Measurements from ENCODE around the gene POLN.
"Not testable (repeated sequence)": the region's sequence is repeated elsewhere in the genome, so short reads cannot be mapped to it uniquely, and the experiment has no call there.

Gene POLN

DNA sequence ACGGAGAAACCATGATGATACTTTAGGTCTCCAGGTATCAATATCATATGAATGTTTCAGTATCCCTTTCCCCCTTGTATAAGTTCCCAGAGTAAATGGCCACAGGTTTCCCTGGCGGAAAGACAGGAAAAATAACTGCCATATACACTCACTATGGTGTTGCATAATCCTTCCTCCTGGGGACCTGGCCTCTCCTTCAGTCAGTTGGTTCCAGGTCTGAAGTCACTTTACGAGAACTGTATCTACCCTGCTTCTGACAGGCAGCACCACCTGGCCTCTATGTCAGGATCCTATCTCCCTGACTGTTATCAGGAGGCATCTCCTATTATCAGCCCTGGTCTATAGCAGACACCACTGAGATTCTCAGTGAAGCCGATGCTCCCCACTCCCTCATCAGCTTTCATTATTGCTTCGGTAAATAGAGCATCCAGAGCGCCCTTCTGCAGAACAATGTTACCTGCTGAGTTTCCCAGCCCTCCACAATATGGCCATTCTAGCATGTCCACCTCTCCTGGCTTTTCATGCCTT lies 22.6 kb downstream of the POLN start:
- no peak for DNase-seq (ENCODE audit: low spot score)

DNA sequence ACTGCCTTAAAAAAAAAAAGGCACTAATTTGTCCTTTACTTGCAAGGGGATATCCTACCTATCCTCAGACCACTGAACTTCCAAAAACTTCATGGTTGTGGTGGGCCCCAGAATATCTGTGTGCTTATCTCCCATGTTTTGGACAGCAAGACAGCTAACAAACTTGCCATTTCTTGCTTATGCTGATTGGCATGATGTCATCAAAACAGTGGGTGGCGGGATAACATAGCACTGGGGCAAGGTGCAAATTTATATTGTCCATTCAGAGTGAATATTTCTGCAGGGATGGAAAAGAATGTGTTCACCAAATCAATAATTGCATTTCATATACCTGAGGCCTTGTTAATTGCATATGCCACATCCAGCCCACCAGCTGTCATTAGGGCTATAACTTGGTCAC lies 23.5 kb downstream of the POLN start:
- DNase-seq (ENCODE audit: low spot score), result no peak

DNA sequence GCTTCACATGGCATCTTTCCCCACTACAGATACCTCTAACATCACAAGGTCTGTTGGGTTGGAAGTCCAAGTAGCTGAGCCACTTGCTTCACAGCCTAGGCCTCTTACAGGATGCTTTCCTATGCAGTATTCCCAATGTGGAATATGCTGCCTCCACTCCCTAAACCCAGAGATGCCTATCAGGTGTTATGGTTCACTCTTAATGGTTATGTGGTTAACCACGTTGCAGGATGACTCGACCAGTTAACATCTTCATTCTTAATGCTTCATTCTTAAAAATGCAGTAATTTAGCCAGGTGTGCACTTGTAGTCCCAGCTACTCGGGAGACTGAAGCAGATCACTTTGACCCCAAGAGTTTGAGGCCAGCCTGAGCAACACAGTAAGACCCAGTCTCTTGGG lies 24.2 kb downstream of the POLN start:
- DNase-seq (ENCODE audit: low spot score), result no peak

DNA sequence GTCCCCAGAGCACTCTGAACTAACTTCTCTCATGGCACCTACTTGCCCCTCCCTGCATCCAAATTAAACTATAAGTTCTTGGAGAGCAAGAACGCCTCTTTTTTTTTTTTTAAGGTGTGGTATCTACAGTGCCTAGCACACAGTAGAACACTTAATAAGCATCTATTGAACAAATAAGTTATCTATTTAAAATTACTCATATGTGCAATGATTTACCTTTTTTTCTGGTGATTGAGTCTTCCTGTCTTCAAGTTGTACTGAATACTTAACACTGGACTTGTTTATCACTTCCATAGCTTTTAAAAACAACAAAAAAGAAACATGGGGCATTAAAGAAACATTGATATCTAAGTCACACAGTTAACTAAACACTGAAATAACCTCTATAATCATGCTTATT lies 29.1 kb downstream of the POLN start:
- no peak for DNase-seq (ENCODE audit: low spot score)

DNA sequence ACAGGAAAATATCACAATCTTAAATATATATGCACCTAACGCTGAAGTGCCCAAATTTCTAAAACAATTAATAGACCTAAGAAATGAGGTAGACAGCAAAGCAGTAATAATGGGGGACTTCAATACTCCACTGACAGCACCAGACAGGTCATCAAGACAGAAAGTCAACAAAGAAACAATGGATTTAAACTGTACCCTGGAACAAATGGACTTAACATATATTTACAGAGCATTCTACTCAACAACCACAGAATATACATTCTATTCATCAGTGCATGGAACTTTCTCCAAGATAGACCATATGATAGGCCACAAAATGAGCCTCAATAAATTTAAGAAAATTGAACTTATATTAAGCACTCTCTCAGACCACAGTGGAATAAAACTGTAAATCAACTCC lies 39.1 kb downstream of the POLN start:
- not testable (repeated sequence) for DNase-seq (ENCODE audit: low spot score)

DNA sequence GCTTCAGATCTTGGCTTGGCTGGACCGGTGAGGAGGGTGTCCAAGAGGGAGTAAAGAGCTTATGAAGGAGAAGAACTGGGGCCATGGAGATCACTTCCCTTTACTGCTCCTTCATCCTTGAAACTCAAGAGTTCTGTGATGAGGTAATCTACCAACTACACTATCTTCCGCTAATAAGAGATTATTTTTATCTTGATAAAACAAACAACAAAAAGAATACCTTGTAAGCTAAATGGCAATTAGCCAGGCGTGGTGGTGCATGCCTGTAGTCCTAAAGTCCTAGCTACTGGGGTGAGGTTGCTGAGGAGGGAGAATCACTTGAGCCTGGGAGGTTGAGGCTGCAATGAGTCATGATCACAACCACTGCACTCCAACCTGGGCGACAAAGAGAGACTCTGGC lies 47.4 kb downstream of the POLN start:
- no peak for DNase-seq (ENCODE audit: low spot score)

DNA sequence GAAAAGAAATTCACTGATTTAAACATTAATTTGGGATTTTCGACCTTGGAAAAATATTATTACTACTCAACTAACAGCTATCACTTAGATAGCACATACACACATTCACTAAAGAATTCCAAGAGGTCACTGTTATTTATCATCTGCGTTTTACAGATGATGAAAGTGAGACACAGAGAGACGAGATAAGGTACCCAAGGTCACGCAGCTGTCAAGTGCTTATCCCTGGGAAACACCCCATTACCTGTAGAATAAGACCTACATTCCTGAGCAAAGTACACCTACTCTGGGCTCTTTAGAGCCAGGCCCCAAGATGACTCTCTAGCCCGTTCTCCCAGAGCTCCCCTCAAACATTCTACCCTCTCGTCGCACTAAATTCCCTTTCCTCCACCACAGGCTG lies 48.6 kb downstream of the POLN start:
- DNase-seq (ENCODE audit: low spot score), result no peak

DNA sequence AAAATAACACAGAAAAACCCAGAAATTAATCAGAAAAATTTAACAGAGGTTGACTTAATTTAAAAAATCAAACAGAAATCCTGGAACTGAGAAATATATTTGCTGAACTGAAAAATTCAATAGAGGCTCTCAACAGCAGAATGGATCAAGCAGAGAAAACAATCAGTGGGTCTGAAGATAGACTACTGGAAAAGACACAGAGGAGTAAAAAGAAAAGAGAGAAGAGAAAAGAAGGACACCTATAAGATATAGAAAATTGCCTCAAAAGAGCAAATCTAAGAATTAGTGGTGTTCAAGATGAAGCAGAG lies 55.1 kb downstream of the POLN start:
- no peak for DNase-seq (ENCODE audit: low spot score)

DNA sequence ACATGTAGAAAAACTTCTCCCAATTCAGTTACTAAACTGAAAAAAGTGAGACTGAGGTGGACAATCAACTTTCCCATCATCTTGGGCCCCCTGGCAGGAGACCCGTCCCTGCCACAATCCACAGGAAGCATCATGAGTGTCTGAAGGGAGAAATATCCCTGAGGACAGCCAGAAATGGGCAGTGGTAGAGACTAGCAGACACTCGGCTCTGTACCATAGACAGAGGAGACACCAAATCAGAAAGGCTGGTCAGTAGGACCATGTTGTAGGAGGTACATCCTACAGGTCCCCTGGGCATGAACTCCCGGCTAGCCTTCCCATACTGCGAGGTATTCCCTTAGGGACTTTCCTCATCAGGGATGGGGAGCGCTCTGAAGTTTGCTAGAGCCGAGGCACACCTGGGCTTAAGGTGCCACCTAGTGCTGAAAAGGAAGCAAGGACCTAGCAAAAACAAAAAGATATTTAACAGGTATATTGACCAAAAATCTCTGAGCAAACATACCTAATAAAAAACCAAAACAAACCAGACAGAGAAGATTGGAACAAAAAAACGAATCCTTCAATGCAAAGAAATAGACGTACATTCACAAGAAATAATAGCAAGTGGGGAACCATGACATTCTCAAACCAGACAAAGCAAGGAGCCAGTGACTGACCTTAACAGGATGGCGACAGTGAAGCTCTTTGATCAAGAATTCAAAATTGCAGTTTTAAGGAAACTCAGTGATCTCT lies 55.6 kb downstream of the POLN start:
- no peak for DNase-seq (ENCODE audit: low spot score)

DNA sequence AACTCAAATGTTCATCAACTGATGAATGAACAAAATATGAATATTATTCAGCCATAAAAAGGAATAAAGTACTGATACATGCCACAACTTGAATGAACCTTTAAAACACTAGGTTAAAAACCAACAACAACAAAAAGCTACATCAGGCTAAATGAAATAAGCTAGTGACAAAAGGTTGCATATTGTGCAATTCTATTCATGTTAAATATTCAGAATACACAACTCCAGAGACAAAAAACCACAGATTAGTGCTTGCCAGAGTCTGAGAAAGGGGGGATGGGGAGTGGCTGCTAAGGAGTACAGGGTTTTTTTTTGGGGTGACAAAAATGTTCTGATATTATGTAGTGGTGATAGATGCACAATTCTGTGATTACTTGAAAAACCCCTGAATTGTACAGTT lies 58.5 kb downstream of the POLN start:
- DNase-seq (ENCODE audit: low spot score), result no peak

DNA sequence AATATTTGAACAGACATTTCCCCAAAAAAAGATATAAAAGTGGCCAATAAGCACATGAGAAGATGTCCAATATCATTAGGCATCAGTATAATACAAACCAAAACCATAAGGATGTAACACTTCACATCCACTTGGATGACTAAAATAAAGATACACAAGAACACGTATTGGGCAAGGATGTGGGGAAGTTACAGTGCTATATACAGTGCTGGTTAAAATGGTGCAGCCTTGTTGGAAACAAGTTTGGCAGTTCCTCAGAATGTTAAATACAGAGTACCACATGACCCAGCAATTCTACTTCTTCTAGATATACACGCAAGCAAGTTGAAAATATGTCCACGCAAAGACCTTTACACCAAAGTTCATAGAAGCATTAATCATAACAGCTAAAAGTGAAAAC lies 58.9 kb downstream of the POLN start:
- no peak for DNase-seq (ENCODE audit: low spot score)

DNA sequence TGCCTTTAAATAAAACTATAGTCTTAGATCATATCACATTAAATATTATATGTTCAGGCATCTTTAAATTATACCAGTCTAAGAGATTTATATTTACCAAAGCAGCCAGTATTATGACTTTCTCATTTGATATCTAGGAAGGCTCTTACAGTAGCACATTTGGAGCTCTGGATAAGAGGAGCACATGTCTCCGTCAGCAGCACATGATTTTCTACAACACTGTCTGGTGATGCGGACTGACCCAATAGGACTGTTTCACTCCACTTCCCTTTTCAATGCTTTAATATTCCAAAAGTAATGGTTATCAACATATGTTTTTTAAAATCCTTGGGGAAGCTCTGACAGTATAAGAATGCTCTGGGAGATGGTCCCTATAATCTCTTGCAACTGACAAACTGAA lies 61.5 kb downstream of the POLN start:
- DNase-seq (ENCODE audit: low spot score), result no peak

DNA sequence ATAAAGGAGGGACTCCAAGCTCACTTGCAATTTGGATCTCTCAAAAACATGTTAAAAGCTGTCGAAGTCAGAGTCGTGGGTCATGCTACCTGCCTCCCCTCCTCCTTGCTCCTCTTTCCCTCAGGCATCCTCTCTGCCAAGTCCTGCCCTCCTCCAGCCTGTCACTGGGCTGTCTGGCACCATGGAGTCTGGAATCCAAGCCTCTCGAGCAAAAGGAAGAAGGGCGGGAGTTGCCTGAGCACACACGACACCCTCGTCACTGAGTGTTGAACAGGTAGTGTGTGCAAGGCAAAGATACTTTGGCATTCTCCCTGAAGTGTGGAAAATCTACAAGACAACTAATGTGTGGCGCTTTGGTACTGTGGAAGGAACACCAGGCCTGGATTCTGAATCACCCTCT lies 62.2 kb downstream of the POLN start:
- DNase-seq (ENCODE audit: low spot score), result no peak

DNA sequence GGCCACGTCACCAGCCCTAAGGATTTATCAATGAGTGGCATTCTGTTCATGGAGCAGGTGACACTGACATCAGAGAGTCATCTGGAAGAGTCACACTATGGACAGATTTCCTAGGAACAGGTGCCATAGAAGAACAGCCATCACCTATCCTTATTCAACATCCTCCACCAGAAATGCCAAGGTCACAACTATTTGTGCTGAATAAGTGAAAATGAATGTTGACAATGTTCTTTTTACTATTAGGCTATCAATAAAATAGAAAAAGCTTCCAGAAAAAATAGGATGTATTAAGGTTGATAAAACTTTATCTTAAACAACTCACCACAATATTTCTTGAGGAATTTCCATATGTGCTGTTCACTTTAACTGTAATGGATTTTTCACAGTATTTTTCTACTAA lies 62.9 kb downstream of the POLN start:
- no peak for DNase-seq (ENCODE audit: low spot score)

DNA sequence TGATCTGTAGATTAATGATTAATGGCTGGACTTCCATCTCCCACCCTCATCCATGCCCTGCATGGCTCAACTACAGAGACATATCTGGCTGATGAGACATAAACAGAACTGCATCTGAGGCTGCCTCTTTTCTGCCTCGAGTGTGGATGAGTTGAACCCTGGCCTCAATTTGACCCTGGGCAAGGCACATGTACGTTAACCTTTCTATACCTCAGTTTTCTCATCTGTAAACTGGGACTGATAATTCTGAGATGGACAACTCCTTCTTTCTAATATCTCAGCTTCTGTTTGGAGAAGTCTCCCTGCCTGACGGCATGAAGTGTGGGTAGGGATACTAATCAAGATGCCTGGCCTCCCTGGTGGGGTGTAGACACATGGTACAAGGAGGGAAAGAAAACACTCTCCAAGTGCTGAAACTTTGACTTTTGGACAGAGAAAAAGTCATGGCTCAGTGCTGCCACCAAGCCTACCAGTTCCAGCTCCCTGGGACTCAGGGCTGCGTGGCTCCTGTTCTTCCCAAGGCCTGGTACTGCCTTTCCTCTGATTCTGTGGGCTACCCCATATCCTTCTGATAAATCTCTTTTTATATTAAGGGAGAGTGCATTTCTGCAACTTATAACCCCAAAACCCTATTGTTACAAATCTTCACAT lies 64.4 kb downstream of the POLN start:
- no peak for DNase-seq (ENCODE audit: low spot score)

DNA sequence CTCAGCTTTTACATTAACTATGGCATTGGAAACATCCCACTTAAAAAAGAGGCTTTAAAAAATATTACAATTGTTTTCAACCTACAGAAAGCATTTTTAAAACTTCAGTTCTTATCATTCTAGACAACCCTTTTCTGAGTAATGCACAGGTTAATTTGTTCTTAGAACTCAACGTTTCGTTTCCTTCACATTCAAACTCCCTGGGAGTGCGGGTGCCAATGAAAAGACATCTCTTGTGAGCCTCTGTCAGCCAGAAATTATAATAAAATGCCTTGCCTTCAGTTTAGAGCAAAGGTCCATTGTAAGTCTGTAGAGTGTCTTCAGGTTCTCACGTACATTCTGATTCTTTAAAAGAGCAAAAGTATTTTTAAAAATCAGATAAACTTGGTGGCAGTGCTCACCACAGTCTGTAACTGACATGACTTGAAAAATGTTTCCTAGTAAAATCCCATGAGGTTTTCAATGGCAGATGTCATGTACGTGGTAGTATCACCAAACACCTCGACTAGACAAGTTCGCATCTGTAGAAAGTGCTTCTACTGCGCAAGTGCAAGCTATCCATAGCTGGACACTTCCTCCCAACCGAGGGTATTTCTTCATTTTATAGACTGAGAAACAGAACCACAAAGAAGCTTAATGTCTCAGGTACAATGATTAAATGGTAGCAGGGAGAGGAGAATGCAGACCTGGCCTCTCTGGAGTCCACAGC lies 65.8 kb downstream of the POLN start:
- no peak for DNase-seq (ENCODE audit: low spot score)

DNA sequence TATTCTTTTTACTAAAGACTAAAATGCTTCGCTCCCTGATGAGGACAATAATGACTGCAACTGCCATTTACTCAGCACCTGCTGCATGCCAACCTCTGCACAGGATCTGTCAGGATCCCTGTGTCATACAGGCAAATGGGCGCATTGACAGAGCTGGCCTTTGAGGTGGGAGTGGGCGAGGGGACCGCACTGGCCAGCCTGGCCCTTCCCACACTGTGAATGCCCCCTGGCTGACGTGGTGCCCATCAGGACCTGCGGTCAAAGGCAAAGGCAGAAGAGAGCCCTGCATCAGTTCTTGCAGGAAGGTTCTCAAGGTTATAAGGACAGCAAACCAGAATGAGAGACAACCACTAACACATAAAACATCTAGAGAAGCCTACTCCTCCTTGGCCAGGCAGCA lies 67.9 kb downstream of the POLN start:
- DNase-seq (ENCODE audit: low spot score), result no peak

DNA sequence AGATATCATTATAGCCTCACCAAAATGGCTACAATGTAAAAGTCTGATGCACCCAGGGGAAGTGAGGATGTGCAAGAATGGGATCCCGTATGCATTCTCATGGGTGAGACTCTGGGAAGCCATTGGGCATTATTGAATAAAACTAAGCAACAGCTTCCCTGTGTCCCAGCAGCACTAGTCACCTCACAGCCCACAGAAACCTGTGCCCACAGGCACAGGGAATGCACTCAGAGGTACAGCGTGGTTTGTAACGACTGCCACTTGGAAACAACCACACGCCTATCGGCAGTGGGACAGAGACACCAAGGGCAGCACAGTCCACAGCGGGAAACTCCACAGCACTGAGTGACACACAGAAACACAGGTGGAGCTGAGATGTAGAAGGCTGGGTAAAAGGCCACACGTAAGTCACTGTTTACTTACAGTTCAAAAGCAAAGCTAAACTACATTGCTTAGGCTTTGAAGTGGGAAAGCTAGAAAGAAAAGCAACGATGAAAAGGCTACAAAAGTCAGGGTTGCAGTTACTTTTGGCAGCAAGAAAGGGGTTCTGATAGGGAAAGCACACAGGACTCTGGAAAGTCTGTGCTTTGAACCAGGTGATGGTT lies 69.2 kb downstream of the POLN start:
- no peak for DNase-seq (ENCODE audit: low spot score)

DNA sequence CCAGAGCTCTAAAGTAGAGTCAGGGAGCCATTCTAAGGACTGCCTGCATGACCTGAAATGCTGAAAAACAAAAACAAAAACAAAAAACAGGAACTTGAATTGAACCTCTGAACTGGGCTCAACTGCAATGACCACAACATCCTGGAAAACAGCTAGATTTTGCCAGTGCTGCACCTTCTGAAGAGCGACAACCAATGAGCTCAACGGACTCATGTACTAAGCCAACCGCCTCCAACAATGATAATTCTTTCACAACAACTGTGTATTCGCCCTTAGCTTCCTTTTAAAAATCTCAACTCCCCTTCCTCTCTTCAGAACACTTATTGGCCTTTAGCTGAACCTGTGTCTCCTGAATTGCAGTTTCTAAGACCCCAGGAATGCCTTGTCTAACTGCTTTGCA lies 69.8 kb downstream of the POLN start:
- DNase-seq (ENCODE audit: low spot score), result no peak

DNA sequence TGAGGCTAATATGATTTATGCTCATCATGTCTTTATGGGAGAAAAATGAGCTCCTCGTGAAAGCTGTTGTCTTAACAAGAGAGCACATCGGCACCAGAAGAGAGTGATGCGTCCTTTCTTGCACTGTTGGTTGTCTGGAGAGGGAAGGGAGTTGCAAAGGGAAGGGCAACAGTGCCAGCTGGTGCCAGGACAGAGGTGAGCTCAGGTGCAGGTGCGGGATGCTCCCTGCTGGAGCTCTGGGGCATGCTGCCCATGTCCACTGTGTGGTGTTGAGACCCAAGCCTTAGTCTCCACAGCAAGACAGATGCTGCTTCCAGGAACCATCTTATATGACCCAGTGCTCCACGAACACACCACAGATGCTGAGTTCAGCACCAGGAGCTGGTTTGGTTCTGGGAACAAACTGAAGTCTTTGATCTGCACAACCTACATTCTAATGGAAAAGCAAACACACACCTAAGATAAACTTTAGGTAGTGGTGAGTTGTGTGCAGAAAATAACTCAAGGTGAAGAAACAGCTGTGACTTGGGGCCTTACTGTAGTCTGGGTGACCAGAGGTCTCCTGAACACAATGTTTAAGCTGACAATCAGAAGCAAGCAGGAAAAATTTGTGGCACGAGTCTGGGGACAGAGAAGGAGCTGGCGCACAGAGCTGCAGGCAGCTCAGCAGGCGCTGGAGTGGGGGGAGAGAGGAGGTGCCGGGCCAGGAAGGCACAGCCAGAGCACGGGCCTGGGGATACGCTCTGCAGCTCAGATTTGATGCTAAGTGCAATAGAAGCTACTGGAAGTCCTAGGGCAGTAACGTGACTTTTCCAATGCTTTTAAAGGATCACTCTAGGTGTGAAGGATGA lies 73.2 kb downstream of the POLN start:
- DNase-seq (ENCODE audit: low spot score), result no peak

DNA sequence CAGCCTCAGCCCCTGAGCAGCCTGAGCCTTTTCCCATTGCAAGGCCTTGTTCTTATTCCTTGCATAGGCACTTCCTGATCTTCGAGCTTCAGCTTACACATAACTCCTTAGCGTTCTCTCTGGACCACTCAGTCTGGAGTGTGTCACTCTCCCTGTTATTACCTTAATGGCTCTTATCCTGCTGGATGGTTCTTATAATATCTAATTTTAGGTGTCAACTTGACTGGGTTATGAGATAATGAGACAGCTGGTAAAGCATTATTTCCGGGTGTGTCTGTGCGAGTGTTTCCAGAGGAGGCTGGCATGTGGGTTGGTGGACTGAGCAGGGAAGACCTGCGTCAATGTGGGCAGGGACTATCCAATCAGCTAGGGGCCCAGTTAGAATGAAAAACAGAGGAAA lies 75.7 kb downstream of the POLN start:
- no peak for DNase-seq (ENCODE audit: low spot score)

DNA sequence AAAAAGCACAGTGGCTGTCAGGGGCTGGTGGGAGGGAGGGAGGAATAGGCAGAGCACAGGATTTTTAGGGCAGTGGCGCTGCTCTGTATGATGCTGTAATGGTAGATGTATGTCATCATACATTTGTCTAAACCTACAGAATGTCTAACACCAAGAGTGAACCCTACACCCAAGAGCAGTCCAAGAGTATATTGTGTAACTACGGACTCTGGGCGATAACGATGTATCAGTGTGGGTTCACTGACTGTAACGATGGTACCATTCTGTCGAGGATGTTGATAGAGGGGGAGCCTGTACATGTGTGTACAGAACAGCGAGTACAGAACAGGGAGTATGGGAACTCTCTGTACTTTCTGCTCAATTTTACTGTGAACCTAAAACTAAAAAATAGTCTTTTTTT lies 76.5 kb downstream of the POLN start:
- no peak for DNase-seq (ENCODE audit: low spot score)

Data from hematopoietic multipotent progenitor cell treated with erythropoietin and hydrocortisone succinate and interleukin-3 and kit ligand, for 17 days (in vitro differentiated cells).